Suprapubic skin (tissue), 4 donors: ENCODE data around the gene KCNG4.

Experiments
- EP300 ChIP-seq: sonication (generic); formaldehyde crosslinking; IDR thresholded peaks from one replicate; pipeline ENCODE4 v1.6.1; 2017; ENCODE audit warnings: antibody characterized with exemption
- POLR2A ChIP-seq, 2 donors: fragments of 450-650 bp; IDR thresholded peaks; one replicate each; pipeline ENCODE4 v1.6.1; 2017; ENCODE audit warnings: antibody characterized with exemption in 2 of 2, mild to moderate bottlenecking in 2 of 2, moderate library complexity in 2 of 2
- POLR2AphosphoS5 ChIP-seq, 3 donors: sonication (generic); formaldehyde crosslinking; IDR thresholded peaks; one replicate each; pipeline ENCODE4 v1.6.1; 2017; ENCODE audit warnings: antibody characterized with exemption in 3 of 3
- TF ChIP-seq, protein P1 (sequence below), 2 donors: fragments of 200-600 bp in 1 of 2; fragments of 450-650 bp in 1 of 2; sonication (generic) in 1 of 2; IDR thresholded peaks; one replicate each; pipeline ENCODE4 v1.5.1; 2016 to 2019; ENCODE audit warnings: antibody characterized with exemption in 2 of 2, mild to moderate bottlenecking in 1 of 2, moderate library complexity in 1 of 2

DNA sequence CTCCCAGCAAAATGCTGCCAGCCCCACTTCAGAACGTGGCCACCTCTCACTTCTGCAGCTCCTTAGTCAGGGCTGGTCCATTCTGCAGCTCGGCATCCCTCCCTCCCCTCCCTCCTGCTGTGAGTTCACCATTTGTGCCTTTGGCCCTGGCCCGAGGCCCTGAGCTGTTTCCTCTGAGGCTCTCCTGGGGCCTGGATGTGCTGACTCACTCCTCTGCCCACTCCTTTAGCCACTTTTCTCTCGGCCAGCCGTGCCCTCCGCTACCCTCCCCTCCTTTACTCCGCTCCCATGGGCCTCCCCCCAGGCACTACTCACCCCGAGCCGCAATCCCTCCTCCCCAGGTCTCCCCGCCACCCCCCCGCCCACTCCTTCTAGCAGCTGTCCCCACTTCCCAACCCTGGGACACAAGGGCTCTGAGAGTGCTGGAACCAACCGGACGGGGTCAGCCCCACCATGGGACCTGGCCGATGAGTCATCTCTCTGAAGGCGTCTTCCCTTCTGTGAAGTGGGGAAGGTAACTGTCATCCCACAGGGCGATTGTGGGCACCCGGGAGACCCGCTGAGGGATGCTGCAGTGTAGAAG is 11.5 kb downstream of the KCNG4 start:
- TF ChIP-seq POLR2AphosphoS5 (IDR thresholded peaks at IDR 0.05), result no peak
- TF ChIP-seq POLR2A (IDR thresholded peaks at IDR 0.05), result no peak
- TF ChIP-seq, protein P1, sequence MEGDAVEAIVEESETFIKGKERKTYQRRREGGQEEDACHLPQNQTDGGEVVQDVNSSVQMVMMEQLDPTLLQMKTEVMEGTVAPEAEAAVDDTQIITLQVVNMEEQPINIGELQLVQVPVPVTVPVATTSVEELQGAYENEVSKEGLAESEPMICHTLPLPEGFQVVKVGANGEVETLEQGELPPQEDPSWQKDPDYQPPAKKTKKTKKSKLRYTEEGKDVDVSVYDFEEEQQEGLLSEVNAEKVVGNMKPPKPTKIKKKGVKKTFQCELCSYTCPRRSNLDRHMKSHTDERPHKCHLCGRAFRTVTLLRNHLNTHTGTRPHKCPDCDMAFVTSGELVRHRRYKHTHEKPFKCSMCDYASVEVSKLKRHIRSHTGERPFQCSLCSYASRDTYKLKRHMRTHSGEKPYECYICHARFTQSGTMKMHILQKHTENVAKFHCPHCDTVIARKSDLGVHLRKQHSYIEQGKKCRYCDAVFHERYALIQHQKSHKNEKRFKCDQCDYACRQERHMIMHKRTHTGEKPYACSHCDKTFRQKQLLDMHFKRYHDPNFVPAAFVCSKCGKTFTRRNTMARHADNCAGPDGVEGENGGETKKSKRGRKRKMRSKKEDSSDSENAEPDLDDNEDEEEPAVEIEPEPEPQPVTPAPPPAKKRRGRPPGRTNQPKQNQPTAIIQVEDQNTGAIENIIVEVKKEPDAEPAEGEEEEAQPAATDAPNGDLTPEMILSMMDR (IDR thresholded peaks at IDR 0.05), result no peak
- TF ChIP-seq EP300, result no peak
